Stimulated activated naive CD8-positive, alpha-beta T cell treated with anti-CD3 and anti-CD28 coated beads, Interleukin-15, amount 100 ng/mL, for 72 hours (primary cell): ENCODE measurements around the gene ABCA4.
A peak's percentile ranks its signal among the peaks of the same experiment; 100 is the strongest.
"Not testable (repeated sequence)": the region's sequence is repeated elsewhere in the genome, so short reads cannot be mapped to it uniquely, and the experiment has no call there.

Experiments
- ATAC-seq: fragments of 150-1000 bp; cut with Tn5 transposase; 2 replicates; pipeline ENCODE4 v1.10.0; 2021; ENCODE audit warnings: mild to moderate bottlenecking, moderate library complexity
- DNase-seq, 2 donors: peaks; one replicate each; pipeline ENCODE4 v3.0.0; 2021 to 2022
- H3K27ac Mint-ChIP-seq, 2 donors: one replicate each; pipeline ENCODE4 v1.8.0; 2022; ENCODE audit warnings: mild to moderate bottlenecking in 2 of 2, mixed read lengths in 2 of 2, moderate library complexity in 2 of 2
- H3K27me3 Mint-ChIP-seq: one replicate; pipeline ENCODE4 v1.8.0; 2022; ENCODE audit warnings: mixed read lengths
- H3K4me1 Mint-ChIP-seq: one replicate; pipeline ENCODE4 v1.8.0; 2022; ENCODE audit warnings: mild to moderate bottlenecking, mixed read lengths
- H3K4me3 Mint-ChIP-seq, 2 donors: one replicate each; pipeline ENCODE4 v1.8.0; 2022; ENCODE audit warnings: mild to moderate bottlenecking in 2 of 2, mixed read lengths in 2 of 2, moderate library complexity in 1 of 2
- H3K9me3 Mint-ChIP-seq, 2 donors: one replicate each; pipeline ENCODE4 v1.8.0; 2022; ENCODE audit warnings: mixed read lengths in 2 of 2

Gene ABCA4

DNA sequence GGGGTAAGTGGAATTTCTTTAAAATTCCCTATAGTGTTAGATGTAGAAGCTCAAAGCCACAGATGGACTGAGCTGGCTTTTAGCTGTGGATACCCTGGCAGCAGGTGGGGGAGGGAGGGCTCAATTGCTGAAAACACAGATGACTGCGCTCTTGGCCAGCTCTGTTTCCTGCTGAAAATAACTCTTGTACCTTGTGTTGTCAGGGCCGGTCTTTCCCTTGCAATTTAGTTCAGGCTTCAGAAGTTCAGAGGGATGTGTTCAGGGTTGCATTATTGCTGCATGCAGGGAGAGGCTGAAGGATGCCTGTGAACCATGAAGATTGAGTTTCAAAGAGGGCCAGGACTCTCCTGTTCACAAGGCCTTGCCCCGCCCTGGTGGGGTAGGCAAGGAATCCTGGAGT lies 153.6 kb downstream of the ABCA4 start:
- H3K27ac Mint-ChIP-seq: no peak overlapping the region
- H3K27me3 Mint-ChIP-seq: no peaks in the 10 kb centered on the region
- H3K4me1 Mint-ChIP-seq: peaks cover 16% of the 10 kb centered on the region
- no peak overlapping the region for H3K4me3 Mint-ChIP-seq
- H3K9me3 Mint-ChIP-seq: no peaks in the 10 kb centered on the region
- no peak for DNase-seq
- no peak for ATAC-seq

DNA sequence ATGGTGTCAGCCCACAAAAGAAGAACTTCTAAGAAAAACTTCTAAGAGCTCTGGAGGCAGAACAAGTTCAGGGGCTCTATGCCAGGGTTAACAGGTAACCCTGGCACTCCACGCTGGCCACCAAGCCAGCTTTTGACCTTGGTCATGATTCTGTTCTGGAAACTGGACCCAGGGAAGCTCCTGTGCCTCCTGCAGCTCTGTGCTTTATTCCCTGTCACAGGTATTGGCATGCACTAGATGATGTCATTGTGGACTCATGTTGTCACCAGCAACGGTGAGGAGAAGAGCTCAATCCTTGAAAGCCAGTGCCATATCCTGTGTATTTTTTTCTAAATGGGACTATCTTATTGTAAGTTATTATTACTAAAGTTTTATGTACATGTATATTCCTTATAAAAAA lies 155.1 kb downstream of the ABCA4 start:
- H3K4me3 Mint-ChIP-seq: no peak overlapping the region
- no peak for ATAC-seq
- no peaks in the 10 kb centered on the region for H3K27me3 Mint-ChIP-seq

DNA sequence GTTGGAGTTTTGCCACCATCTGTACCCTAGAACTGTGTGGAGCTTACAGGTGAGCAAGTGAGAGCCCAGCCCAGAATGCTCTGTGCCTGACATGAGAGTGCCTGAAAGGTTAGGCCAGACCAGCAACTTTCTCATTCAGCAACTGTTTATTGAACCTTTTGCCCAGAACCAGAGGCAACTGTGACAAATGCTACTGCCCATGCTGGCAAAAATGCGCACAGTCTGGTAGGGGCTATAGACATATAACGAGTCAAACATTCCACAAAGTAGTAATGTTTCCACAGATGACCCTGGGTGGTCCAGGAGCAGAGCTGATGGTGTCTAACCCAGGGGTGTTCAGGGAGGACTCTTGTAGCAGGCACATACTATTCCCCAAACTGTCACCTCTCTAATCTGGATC lies 155.7 kb downstream of the ABCA4 start:
- peak; percentile 37 for ATAC-seq
- peak overlapping the region; percentile 28 to 34 for H3K27ac Mint-ChIP-seq
- no peaks in the 10 kb centered on the region for H3K27me3 Mint-ChIP-seq
- DNase-seq: no peak
- H3K4me3 Mint-ChIP-seq: no peak overlapping the region
- H3K9me3 Mint-ChIP-seq: no peaks in the 10 kb centered on the region
- H3K4me1 Mint-ChIP-seq: peaks cover 16% of the 10 kb centered on the region

More for the DNA sequence above, 155.1 kb downstream of the ABCA4 start:
- no peak for DNase-seq
- Mint-ChIP-seq H3K9me3 (no peaks in the 10 kb centered on the region), H3K27ac (peak overlapping the region in 1 of 2 donors; percentile 57), H3K4me1 (peaks cover 16% of the 10 kb centered on the region)

DNA sequence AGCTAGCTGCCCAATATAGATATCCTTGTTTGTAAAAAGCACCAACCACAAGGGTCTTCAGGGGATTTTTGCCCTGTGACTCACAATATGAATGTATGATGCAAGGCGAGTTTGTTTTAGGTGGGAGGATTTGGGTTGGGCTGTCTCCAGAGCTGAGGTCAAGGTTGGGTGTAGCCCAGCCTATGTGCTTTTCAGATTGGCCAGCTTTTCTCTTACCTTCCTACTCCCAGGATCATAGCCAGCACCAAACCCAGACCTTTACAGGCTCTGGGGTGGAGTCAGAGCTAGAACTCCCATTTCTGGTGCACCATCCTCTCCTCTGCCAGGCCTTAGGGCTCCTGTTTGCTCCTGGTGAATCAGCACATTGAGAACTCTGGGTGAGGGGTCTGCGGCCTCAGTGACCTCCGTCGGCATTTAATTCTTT lies 156.2 kb downstream of the ABCA4 start:
- ATAC-seq (peak; percentile 76), DNase-seq (peak; percentile 3 to 14)
- H3K27ac Mint-ChIP-seq: peak overlapping the region; percentile 28 to 77
- no peaks in the 10 kb centered on the region for H3K27me3 Mint-ChIP-seq
- peaks cover 16% of the 10 kb centered on the region for H3K4me1 Mint-ChIP-seq
- H3K9me3 Mint-ChIP-seq: no peaks in the 10 kb centered on the region
- no peak overlapping the region for H3K4me3 Mint-ChIP-seq

DNA sequence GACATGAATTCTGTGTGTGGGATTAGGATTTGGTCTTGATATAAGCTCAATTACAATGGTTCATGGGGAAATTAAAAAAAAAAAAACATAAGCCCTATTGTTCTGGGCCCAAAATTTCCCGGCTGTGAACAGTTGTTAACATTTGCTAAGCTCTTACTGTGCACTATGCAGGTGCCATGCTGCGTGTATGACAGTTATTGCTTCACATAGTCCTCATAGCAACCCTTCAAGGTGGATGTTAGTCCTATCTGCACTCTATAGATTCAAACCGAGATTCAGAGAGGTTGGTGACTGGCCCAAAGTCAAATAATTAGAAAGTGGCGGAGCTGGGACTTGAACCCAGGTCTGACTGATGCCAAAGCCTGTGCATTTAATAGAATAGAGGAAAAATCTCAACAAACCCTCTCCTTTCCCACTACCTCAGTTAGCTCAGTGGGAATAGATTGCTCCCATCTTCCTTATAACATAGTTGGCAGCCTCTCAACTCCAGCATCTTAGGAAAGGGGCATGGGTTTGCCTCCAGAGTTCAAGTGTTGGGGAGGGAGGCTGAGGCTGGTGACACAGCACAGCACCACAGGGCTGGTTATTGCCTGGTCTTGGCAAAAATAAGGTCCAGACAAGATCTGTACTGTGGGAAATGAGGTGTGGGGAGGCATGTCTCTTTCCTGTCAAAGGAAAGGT lies 156.7 kb downstream of the ABCA4 start:
- ATAC-seq (no peak), DNase-seq (no peak)
- H3K4me3 Mint-ChIP-seq: no peak overlapping the region
- peaks cover 16% of the 10 kb centered on the region for H3K4me1 Mint-ChIP-seq
- peak overlapping the region; percentile 28 to 77 for H3K27ac Mint-ChIP-seq
- H3K9me3 Mint-ChIP-seq: no peaks in the 10 kb centered on the region
- H3K27me3 Mint-ChIP-seq: peaks cover 5% of the 10 kb centered on the region

DNA sequence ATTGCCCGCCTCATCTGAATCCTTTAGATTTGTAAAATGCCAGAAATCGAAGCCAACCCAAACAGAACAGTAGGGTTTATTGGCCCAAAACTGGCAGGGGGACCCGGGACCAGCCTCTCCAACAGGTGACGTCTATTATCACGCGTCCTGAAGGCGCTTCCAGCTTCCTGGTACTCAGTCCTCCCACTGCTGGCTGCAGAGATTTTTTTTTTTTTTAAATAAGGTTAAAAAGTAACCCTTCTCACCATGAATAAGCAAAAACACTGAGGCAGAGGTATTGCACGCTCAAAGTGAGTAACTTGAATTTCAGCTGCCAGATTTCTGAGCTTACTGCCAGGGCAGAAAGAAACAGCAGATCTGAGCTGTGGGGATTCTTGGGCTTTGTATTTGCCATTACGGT lies 157.4 kb downstream of the ABCA4 start:
- ATAC-seq: no peak
- peaks cover 7% of the 10 kb centered on the region for H3K27me3 Mint-ChIP-seq
- H3K27ac Mint-ChIP-seq: no peak overlapping the region
- H3K4me1 Mint-ChIP-seq: peaks cover 16% of the 10 kb centered on the region
- H3K9me3 Mint-ChIP-seq: no peaks in the 10 kb centered on the region
- no peak overlapping the region for H3K4me3 Mint-ChIP-seq
- DNase-seq: no peak

DNA sequence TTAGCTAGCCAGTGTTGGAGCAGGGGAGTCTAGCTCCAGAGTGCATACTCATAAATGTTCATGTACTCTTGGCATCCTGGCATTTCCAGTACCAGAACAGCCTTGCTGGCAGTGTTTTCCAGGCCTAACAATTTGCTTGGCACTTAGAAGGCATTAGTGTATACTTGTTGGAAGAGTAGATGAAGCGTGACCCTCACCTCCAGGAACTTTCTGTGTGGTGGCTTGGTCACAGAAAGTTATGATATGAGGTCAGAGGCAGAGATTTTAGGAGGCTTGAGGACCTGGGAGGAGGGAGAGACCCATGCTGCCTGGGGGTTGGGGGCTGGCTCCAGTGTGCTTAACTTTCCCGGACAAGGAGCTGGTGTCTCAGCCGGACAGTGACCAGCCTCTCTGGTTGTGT lies 159.0 kb downstream of the ABCA4 start:
- ATAC-seq (no peak), DNase-seq (no peak)
- Mint-ChIP-seq H3K9me3 (peaks cover 12 to 13% of the 10 kb centered on the region in 2 donors), H3K27me3 (peaks cover 7% of the 10 kb centered on the region), H3K4me1 (peaks cover 16% of the 10 kb centered on the region), H3K27ac (peak overlapping the region in 1 of 2 donors; percentile 69), H3K4me3 (no peak overlapping the region)

DNA sequence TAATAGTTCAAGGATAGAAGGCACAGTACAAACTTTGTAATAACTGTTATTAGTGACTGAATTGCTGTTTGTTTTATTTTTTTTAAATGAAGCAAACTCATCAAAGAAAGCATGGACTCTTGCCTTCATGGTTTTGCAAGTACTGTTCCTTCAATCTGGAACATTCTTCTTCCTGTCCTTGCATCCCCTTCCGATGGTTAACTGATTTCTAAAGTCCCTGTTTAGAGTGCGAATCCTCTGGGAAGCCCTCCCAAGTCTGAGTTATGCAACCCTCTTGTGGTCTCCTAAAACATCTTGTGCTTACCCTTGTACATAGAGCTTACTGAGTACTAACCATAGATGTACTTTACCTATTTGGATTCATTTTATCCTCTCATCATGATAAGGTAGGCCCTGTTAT lies 159.5 kb downstream of the ABCA4 start:
- ATAC-seq: no peak
- H3K4me3 Mint-ChIP-seq: no peak overlapping the region
- peaks cover 7% of the 10 kb centered on the region for H3K27me3 Mint-ChIP-seq
- peaks cover 16% of the 10 kb centered on the region for H3K4me1 Mint-ChIP-seq
- H3K9me3 Mint-ChIP-seq: peaks cover 16 to 18% of the 10 kb centered on the region in 2 donors
- H3K27ac Mint-ChIP-seq: peak overlapping the region in 1 of 2 donors; percentile 69
- no peak for DNase-seq

DNA sequence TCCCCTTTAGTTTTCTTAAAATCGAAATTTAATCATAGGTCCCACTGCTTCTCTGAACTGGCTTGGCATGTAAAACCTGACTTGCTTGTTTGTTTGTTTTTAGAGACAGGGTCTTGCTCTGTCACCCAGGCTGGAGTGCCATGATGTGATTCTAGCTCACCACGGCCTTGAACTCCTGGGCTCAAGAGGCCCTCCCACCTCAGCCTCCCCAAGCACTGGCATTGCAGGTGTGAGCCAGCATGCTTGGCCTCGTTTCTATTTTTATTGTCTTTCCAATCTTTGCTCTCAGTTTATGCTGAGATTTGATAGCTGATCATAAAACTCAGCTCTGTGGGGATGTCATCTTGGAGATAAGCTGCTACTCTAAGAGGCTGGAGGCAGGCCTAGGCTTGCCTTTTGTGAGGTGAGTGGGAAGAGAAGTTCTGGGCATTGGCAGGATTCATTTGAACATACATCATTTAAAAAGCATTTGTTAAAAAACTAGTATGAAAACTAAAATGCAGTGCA lies 160.3 kb downstream of the ABCA4 start:
- Mint-ChIP-seq H3K9me3 (peaks cover 22 to 25% of the 10 kb centered on the region in 2 donors), H3K27ac (no peak overlapping the region), H3K4me1 (peaks cover 15% of the 10 kb centered on the region), H3K27me3 (peaks cover 7% of the 10 kb centered on the region), H3K4me3 (no peak overlapping the region)
- ATAC-seq: no peak
- DNase-seq: no peak

DNA sequence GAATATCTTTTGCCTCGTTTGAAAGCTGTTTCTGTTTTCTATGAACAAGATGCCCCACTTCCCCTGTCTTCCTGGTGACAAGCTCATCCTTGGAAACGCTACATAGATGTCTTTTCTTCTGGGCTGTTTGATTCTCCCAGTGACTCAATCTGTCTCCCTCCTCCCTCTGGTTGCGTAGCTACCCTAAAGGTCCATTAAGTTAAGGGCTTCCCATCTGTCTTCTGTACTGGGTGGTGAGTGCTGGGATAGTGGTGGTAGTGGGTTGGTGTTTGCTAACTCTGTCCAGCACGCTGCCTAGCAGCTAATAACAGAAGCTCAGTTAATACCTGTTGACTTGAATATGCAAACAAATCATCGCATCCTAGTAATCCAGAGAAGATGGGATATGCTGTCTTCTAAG lies 161.5 kb downstream of the ABCA4 start:
- no peak for DNase-seq
- Mint-ChIP-seq H3K9me3 (peaks cover 32 to 38% of the 10 kb centered on the region in 2 donors), H3K27ac (no peak overlapping the region), H3K4me1 (peaks cover 2% of the 10 kb centered on the region), H3K4me3 (no peak overlapping the region), H3K27me3 (peaks cover 7% of the 10 kb centered on the region)
- no peak for ATAC-seq

DNA sequence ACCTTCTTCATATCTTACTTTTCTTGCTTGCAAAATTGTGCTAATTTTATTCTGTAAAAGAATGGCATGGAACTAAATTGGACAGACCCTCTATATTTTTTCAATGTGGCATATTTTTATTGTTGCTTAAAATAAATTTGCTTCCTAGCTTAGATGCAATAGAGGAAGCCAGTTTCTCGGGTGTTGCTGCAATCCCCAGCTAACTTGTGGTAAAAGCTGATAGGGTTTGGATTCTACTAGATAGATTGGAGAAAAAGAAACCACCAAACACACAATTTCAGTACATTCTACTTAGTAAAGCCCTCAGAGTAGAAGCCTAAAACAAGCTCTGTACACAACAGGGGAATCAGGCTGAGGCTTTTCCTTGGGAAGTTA lies 162.2 kb downstream of the ABCA4 start:
- Mint-ChIP-seq H3K4me3 (no peak overlapping the region), H3K4me1 (no peaks in the 10 kb centered on the region)
- ATAC-seq: no peak

DNA sequence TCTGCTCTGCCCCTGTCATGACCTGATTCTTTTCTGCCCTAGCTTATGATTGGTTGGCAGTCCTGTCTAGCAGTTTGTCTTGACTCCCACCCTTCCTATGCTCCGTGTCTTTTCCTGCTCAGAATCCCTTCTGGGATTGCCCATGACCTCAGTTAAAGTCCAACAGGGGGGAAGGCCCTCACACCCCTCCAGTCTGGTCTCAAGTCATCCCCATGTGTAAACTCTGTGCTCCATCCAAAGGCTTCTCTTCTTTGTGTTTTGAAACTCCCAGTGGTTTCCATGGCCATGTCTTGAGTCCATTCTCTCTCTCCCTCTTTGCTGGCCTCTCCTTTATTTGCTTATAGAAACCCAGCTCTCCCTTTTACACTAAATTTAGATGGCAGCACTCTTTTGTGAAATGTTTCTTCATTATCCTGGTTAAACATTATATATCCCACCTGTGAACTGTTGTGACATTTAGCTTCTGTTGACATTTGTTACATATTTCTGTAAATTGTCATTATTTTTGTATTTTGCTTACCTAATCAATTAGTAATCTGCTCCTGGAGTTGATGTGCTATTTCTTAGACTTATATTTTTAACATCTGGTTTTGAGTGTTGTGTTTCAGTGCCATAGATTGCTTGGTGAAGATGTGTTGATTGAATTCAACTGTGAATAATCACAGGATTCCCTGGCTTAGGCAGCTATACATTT lies 162.8 kb downstream of the ABCA4 start:
- Mint-ChIP-seq H3K27me3 (peaks cover 7% of the 10 kb centered on the region), H3K4me1 (no peaks in the 10 kb centered on the region), H3K4me3 (no peak overlapping the region), H3K9me3 (peaks cover 33 to 41% of the 10 kb centered on the region in 2 donors), H3K27ac (no peak overlapping the region)
- no peak for DNase-seq
- ATAC-seq: no peak

More for the DNA sequence above, 162.2 kb downstream of the ABCA4 start:
- H3K27me3 Mint-ChIP-seq: peaks cover 7% of the 10 kb centered on the region
- no peak for DNase-seq
- H3K9me3 Mint-ChIP-seq: peaks cover 32 to 39% of the 10 kb centered on the region in 2 donors
- H3K27ac Mint-ChIP-seq: no peak overlapping the region

DNA sequence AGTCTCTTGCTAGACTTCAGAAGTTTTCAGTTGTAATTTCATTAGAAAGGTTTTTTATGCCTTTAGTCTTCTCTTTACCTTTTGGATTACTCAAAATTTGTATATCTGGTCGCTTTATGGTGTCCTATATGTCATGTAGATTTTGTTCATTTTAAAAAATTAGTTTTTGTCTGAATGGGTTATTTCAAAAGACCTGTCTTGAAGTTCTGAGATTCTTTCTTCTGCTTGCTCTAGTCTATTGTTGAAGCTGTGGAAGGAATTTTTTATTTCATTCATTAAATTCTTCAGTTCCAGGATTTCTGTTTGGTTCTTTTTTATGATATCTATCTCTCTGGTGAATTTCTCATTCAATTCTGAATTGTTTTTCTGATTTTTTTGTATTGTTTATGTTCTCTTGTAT lies 165.2 kb downstream of the ABCA4 start:
- H3K27me3 Mint-ChIP-seq: peaks cover 7% of the 10 kb centered on the region
- H3K27ac Mint-ChIP-seq: no peak overlapping the region
- H3K9me3 Mint-ChIP-seq: peaks cover 54 to 65% of the 10 kb centered on the region in 2 donors
- DNase-seq (no peak), ATAC-seq (no peak)
- no peak overlapping the region for H3K4me3 Mint-ChIP-seq
- H3K4me1 Mint-ChIP-seq: no peaks in the 10 kb centered on the region

DNA sequence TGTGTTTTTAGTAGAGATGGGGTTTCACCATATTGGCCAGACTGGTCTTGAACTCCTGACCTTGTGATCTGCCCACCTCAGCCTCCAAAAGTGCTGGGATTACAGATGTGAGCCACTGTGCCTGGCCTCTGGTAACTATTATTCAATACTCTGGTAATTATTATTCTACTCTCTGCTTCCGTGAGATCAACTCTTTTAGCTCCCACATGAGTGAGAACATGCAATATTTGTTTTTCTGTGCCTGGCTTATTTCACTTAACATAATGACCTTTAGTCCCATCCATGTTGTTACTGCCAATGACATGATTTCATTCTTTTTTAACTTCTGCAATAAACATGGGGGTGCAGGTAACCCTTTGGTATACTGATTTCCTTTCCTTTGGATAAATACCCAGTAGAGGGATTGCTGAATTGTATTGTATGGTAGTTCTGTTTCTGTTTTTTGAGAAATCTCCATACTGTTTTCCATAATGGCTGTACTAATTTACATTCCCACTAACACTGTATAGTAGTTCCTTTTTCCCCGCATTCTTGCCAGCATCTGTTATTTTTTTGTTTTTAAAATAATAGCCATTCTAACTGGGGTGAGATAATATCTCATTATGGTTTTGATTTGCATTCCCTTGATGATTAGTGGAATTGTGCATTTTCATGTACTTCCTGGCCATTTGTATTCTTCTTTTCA lies 173.8 kb downstream of the ABCA4 start:
- ATAC-seq, DNase-seq, H3K27me3 Mint-ChIP-seq, H3K4me1 Mint-ChIP-seq, H3K27ac Mint-ChIP-seq, H3K4me3 Mint-ChIP-seq: not testable (repeated sequence)
- peaks cover 18 to 31% of the 10 kb centered on the region in 2 donors for H3K9me3 Mint-ChIP-seq
